NOMO-1 treated with dmso at 0.1 percent for 144 hours (cell line): Measurements from ENCODE around the gene CMSS1.

ENCODE experiments used
- DNase-seq: peaks from one replicate; lab custom pipeline; 2025; ENCODE audit not compliant: unreplicated experiment; lab: John Stamatoyannopoulos, UW

Gene CMSS1

DNA sequence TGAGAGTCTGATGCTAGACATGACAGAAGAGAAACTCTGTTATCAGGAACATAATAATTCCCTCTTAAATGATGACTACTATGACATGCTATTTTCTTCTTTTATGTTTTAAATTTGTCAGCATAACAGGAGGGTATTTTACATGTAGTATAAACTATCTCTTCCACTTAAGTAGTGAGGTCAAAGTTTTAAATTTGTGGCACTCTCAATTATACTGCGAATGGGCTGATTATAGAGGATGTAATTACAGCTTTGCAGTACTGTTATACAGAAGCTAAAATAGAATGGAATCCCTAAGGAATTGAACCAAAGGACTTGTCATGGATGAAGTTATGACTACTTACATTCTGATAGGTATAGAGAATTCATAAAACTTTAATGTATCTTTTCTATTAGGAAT, 34.3 kb downstream of the CMSS1 start:
- no peak for DNase-seq

DNA sequence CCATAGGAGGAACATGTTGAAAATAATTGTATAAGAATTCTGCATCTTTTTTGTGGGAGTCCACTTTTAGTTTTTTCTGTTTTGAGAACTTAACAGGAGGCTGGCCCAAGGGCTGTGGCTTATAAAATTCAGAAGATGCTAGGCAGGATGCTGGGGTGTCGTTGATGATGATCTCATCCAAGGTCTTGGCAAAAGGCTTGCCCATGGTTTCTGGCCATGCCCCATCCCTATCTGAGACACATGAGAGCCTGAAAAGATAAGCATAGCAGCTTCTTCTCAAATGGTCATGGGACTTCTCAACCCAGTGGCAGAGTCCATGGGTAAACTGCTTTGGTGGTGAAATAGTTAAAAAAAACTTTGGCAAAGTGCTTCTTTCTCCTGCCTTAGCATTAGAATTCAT, 35.2 kb downstream of the CMSS1 start:
- no peak for DNase-seq

DNA sequence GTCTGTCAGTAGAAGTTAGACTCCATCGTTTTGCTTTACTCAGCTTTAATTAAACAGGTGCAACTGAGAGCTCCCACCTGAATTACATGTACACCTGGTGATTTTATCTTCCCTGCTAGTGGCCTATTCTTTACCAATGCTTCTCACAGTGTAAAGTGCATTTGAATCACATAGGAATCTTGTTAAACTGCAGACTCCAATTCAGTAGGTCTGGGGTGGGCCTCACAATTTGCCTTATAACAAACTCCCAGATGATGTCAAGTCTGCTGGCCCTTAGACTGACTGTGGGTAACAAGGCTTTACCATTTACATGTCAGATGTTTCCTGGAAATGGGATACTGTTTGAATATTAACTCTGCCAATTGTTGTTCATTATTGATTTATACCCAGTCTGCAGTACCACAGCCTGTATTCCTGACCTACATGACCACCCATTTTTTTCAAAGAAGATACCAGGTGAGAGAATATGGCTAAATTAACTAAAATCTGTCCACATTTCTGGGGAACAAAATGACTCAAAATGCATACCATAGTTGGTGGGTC, 37.2 kb downstream of the CMSS1 start:
- DNase-seq = no peak

DNA sequence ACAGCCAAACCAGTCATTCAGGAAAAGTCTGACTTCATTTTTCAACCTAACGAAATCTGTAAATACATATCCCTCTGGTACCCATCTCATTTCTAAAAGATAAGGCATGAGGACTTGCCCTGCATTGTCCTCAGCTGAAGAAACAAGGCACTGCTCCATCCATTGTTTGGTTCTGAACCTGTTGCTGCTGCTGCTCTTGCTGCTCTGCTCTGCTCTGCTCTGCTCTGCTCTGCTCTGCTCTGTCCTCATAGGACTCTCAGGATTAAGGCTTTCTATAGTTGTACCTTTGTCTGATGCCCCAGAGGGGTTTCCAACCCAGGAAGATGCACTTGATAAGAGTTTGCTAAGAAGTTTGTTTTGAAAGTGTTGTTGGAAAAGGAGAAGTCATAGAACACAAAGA, 38.2 kb downstream of the CMSS1 start:
- DNase-seq = no peak

DNA sequence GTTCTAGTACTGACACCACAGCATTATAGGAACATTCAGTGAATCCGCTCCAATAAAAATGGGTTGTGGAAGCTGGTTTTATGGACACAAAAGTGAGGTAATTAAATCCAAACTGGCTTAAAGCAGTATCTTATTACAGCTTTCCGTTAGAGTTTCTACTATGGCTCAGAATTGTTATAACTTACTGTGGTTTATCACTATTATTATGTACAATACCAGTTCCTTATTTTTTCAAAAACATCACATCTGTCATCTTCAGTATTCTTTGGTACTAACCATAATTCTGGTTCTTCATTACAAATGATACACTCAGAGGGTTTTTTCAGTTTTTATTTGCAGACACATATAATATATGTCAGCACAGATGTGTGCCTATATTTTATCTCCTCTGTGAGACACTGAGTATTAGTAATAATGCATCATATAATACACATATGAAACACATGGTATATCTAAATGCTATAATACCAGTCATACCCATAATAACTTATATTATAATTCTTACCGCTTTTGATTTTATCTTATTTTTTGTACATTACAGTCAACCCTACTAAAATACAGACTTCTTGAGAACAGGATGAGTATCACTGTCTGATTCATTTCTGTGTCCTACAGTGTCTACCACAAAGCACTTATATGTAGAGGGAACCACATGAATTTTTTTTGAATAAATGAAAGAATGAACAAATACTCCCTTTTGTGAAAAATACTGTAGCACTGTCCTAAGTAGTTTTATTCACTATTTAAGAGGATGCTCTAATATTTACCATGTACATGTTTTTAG, 39.0 kb downstream of the CMSS1 start:
- DNase-seq = no peak

DNA sequence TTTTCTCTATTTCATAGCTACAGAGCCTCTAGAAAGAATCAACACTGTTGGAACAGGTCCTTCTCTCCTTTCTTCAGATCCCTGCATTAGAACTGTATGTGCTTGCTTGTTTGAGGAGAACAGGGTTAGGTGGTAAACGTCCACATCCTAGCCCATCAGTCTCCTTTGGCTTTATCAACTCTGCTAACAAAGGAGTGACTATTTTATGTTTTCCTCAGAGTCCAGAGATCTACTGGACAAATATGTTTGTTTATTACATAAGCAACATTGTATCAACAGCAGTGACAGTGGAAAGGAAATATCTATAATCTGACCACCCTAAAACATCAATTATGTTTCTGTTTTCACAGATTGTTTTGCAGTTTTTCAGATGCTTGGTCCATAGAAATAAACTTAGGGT, 39.6 kb downstream of the CMSS1 start:
- DNase-seq = no peak

DNA sequence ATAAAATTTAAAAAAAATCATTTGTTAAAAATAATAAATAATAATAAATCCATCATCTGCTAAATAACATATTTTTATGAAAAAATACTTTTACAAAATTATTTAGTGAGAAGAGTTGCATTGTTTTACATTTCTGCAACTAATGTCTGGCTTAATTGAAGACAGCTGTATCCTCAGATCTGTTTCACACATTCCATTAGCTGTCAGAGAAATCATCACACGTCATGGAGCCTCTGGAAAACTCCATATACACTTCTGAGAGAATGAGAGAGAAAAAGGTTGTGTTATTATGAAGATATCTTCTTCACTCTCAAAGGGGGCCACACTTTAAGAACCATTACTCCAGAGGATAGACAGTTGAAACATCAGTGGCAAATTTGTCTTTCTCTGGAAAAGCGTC, 40.8 kb downstream of the CMSS1 start:
- no peak for DNase-seq

DNA sequence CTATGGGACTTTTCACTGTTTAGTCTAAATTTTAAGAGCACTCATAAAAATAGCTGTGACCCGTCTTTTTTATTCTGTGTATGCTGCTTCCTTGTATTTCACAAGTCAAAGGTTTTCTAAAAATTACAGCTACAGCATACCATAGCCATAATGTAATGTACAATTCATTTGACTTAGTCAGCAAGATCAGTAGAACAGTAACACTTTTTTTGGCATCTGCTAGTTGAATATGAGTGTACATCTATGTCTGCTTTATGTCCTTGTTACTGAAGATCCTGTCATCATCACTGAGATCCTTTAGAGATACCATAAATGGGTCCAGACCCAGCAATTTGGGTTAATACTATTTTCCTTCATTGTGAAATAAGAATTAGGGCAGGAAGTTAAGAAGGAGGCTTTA, 42.2 kb downstream of the CMSS1 start:
- no peak for DNase-seq

DNA sequence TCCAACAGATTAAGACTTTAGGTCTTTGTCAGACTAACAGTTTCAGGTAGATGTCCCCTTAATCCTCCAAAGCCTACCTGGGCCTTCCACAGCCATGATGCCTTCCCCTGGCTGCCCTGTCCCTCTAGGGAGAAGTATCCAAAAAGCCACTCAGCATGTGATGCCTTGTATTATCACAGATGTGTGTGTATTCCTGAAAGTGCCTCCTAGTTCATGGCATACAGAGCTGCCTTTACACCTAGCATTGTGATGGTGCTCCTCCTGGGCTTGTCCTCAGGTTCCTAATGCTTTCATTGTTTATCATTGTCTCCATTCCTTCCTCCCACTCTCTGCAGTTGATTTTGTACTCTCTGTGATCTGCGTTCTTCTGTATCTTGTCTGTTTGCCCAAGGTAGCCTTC, 43.6 kb downstream of the CMSS1 start:
- no peak for DNase-seq

DNA sequence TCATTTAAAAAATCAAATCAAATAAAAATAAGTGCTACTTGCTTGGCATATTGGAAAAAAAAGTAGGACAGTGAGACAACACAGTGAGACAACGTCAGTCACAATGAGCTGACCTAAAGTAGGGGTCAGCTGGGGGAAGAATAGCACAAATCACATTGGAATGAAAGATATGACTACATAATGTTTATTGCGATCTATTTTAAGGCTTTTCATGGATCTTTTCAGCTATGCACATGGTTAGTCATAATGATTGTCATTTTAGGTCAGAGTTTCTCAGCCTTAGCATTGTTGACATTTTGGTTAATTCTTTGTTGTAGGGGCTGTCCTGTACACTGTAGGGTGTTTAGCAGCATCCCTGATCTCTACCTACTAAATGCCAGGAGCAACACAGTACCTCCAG, 44.5 kb downstream of the CMSS1 start:
- no peak for DNase-seq

DNA sequence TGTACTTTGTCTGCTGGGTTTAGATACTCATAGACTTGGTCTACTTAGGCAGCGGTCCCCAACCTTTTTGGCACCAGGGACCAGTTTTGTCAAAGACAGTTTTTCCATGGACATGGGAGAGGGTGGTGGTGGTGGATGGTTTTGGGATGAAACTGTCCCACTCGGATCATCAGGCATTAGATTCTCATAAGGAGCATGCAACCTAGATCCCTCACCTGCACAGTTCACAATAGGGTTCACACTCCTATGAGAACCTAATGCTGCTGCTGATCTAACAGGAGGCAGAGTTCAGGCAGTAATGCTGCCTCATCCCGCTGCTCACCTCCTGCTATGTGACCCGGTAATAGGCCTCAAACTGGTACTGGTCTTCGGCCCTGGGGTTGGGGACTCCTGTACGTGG, 45.3 kb downstream of the CMSS1 start:
- no peak for DNase-seq

DNA sequence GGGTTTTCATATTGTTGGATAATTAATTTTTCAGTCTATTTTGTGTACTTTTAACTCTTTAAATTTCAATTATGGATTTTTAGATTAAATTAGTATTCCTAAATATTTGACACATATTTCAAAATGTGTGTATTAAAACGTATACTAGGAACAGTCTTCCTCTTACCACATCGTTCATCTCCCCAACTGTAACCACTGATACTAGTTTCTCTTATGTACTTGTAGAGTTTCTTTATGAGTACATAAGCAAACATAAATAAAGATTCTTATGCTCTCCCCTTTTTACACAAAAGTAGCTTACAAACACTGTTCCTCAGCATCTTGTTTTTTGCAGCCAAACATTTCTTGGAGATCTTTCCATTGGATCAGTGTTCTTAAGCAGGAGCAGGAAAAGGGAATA, 45.9 kb downstream of the CMSS1 start:
- no peak for DNase-seq

DNA sequence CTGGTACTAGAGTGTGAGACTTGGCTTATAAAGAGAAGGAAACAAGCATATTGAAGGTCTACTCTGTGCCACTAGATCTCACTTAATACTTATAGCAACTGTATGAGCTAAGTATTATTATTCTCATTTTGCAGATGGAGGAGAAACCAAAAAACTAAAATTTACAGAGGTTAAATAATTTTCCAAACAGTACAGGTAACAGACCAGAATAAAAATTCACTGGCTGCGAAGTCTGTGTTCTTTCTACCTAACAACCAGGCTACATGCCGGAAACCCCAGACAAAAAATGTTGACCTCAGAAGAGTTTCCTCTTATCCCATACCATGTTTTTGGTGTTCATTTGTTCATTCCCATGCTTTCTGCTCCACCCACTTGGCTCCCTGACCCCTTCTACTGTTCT, 46.6 kb downstream of the CMSS1 start:
- DNase-seq = no peak

DNA sequence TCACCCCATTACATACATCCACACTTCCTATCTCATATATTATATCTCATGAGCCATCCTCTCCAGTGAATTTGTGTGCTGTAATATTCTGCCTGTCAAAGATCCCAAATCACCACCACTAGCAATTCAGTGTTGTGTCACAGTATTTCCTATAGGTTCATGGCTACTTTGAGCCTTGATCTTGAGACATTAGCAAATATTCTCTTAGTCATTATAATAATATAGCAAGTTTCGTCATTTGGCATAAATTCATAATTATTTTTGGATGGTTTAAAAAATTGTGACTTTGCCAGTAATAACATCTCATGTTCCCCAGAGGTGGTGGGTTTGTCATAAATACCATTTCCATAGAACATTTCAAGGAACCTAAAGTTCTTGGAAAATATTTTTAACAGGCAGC, 47.7 kb downstream of the CMSS1 start:
- DNase-seq = no peak

DNA sequence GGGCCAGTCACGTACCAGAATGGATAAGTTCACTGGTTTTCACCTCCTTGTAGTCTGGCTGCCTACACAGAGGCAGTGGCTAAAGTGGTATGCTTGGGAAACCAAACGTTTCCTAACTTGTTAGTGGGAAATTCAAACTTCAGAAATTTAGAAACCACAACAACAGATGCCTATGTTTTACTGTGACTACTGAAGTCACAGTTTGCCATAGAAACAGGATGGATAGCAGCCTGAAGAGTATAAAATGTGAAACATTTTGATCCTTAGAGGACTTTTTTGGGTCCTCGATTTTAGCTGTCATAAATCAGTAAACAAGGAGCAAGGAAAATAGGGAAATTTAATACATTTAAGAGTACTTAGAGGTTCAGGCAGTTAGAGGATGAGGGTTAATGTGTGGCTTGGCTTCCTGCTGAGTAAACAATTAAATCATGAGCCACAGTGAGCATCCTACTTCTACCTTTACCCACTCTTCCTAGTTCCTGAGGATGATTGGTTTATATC, 48.6 kb downstream of the CMSS1 start:
- no peak for DNase-seq

DNA sequence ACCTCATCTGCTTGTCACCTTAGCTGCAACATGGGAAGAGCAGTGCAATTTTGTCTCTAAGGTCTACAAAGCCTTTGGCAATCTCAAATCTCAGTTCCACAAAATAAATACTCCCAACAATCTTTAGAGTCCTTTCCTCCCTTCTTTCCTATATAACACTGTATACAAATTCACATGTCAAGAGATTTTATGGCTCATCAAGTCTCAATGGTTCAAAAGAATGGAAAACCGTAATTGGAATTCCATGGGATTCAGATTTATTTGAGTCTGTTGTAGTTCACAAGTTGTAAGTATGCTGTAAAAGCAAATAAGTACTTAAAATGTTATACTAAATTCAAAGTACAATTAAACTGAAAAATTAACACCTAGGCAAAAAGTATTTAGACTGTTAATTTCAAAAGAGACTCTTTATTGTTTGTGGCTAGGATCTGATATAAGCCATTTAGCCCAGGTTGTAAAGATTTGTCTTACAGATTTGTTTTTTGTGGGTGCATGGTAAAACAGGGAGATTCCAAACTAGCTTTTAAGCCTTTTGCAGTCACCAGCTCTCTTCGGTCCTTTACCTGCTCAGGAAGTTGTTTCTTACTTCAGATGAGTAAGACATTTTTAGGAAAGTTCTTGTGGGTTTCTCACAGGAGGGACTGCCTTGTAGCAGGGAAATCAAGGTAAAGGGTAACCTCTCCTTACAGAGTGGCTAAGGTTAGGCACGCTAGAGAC, 50.1 kb downstream of the CMSS1 start:
- DNase-seq = no peak

DNA sequence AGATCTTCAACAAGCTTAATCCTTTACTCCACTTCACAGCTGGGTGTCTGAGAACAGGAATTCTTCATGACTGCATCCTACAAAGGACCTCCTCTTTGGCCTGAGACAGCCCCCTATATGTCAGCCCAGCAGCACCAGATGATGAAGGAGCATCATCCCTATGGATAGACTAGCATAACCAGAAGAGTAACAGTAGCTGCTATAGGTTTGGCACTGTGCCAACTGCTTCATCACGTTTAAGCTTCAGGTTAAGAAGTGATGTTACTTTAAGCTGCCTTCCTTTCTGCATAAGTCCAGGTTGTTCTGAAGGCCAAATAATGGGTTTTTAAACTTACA, 50.6 kb downstream of the CMSS1 start:
- no peak for DNase-seq

DNA sequence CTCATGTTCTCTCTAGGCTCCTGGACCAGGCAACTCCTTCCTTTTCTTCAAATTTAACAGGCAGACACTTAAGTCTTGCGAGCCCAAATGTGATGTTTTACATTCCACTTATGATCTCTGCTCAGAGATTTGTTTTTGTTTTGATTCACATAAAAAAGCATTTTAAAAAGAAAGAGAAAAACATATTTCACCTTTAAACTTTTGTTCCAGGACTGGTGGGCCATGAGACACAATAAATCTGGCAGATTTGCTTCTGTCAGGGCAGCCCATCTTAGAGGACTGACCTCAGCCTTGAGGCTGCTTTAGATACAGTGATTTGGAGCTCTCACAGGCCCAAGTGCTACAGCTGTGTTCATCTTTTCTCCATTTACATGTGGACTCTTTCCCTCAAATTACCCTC, 52.0 kb downstream of the CMSS1 start:
- no peak for DNase-seq

DNA sequence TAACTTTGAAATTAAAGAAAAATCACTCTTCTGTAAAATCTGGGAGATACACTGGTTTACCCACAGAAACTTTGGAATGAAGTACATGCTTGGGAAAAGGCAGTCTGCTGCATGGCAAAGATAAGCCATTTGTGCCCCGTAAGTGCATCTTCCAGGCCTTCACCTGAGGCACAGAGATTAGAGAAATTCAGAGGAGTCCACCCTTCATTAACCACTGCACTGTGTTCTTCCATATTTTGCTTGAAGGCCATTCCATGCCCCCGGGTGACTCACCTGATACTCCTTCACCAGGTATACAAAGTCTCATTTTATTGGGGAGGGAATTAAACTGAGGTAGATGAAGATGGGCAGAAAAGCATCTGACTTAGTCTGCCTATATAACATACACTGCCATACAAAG, 53.0 kb downstream of the CMSS1 start:
- DNase-seq = no peak

DNA sequence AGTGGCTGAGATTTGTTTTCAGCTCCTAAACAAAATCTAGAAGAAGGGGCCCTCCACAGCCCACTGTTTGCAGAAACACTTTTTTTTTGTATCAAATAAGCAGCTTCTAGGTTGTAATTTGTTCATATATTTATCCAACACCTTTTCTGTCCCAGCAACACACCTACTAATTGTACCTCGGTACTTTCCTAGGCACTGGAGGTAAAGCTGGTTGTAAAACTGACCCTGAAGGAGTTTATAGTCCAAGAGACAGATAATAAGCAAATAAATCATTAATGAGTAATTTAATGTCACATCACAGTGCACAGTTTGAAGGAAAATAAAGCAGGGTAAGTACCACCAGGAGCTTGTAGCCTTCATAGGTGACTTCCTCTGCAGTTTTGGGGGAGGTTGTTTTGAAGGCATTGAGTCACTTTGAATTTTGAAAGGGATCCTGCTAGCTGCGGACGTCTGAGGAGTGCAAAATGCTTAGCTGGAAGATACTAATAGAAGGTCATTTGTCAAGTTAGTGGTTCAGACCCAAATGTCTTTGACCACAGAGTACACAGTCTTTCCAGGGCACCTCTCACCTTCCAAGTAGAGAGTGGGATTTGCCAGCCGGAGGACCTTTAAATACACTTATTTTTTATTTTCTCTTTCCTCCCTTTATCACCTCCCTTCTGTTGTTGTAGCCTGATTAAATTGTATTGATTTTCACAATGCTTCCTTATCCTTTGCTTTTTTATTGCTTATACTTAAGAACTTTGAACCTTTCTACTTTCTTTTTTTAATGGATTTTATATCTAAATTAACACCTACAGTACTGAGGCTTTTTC, 53.8 kb downstream of the CMSS1 start:
- no peak for DNase-seq

DNA sequence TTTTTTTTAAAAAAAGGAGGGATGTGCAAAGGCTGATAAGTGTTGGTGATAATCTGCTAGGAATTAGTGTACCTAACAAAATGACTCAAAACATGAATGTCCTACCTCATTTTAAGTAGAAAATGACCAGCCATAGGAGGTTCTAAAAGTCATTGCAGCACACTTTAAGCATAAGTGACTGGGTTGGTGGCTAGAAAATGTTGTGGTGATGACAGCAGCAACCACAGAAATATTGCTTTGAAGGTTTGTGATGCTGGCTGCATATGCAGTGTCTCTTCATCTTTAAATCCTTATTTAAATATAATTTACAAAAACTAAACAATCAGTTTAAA, 55.2 kb downstream of the CMSS1 start:
- DNase-seq = no peak
